Trophoblast cell (in vitro differentiated cells and primary cell): ENCODE data around the gene RTKN.

ENCODE experiments used
- DNase-seq, 2 donors: peaks; one replicate each; pipeline ENCODE4 v3.0.0-alpha.2; 2016
- H2AFZ ChIP-seq: 2 replicates; pipeline ENCODE4 v1.6.1; 2013; ENCODE audit warnings: low read length, moderate library complexity, mild to moderate bottlenecking; ENCODE audit not compliant: insufficient read depth, poor library complexity
- H2AK5ac ChIP-seq: 2 replicates; pipeline ENCODE4 v1.6.1; 2013; ENCODE audit warnings: mild to moderate bottlenecking, low read length
- H2BK120ac ChIP-seq: 2 replicates; pipeline ENCODE4 v1.6.1; 2013; ENCODE audit warnings: low read length, mild to moderate bottlenecking, moderate library complexity; ENCODE audit not compliant: insufficient read depth, poor library complexity
- H2BK12ac ChIP-seq: 2 replicates; pipeline ENCODE4 v1.6.1; 2013; ENCODE audit warnings: mild to moderate bottlenecking, low read length, moderate library complexity
- H2BK5ac ChIP-seq: 2 replicates; pipeline ENCODE4 v1.6.1; 2013; ENCODE audit warnings: low read length, low read depth, moderate library complexity, mild to moderate bottlenecking; ENCODE audit not compliant: poor library complexity
- H3K14ac ChIP-seq: 2 replicates; pipeline ENCODE4 v1.6.1; 2013; ENCODE audit warnings: mild to moderate bottlenecking, low read length
- H3K18ac ChIP-seq: 2 replicates; pipeline ENCODE4 v1.6.1; 2013; ENCODE audit warnings: mild to moderate bottlenecking, low read length
- H3K23ac ChIP-seq: 2 replicates; pipeline ENCODE4 v1.6.1; 2013; ENCODE audit warnings: low read length
- H3K27ac ChIP-seq: 2 replicates; pipeline ENCODE4 v1.5.1; 2013; ENCODE audit warnings: low read depth, mild to moderate bottlenecking, inconsistent platforms, low read length, moderate library complexity
- H3K27me3 ChIP-seq: 2 replicates; pipeline ENCODE4 v1.6.1; 2013; ENCODE audit warnings: inconsistent platforms, mild to moderate bottlenecking, low read length, moderate library complexity; ENCODE audit not compliant: insufficient read depth
- H3K36me3 ChIP-seq, 2 experiments: 1 replicate in 1 of 2; 2 replicates in 1 of 2; pipeline ENCODE4 v1.6.1; 2013; ENCODE audit warnings: low read length in 2 of 2, mild to moderate bottlenecking in 2 of 2, moderate library complexity in 1 of 2; ENCODE audit not compliant: insufficient read depth in 2 of 2, control insufficient read depth in 1 of 2
- H3K4ac ChIP-seq: 2 replicates; pipeline ENCODE4 v1.6.1; 2013; ENCODE audit warnings: low read depth, mild to moderate bottlenecking, low read length, moderate library complexity
- H3K4me1 ChIP-seq, 2 experiments: 1 replicate in 1 of 2; 2 replicates in 1 of 2; pipeline ENCODE4 v1.6.1; 2013; ENCODE audit warnings: low read length in 2 of 2, mild to moderate bottlenecking in 2 of 2, moderate library complexity in 1 of 2; ENCODE audit not compliant: insufficient read depth in 2 of 2, control insufficient read depth in 1 of 2
- H3K4me2 ChIP-seq: 2 replicates; pipeline ENCODE4 v1.6.1; 2013; ENCODE audit warnings: inconsistent platforms, mild to moderate bottlenecking, low read length, moderate library complexity
- H3K4me3 ChIP-seq: 2 replicates; pipeline ENCODE4 v1.5.1; 2013; ENCODE audit warnings: mild to moderate bottlenecking, low read depth, low read length, inconsistent platforms
- H3K79me1 ChIP-seq: one replicate; pipeline ENCODE4 v1.6.1; 2013; ENCODE audit warnings: low read length
- H3K79me2 ChIP-seq: 2 replicates; pipeline ENCODE4 v1.6.1; 2013; ENCODE audit warnings: low read length, mild to moderate bottlenecking; ENCODE audit not compliant: control insufficient read depth, insufficient read depth, poor library complexity
- H3K9ac ChIP-seq: 2 replicates; pipeline ENCODE4 v1.6.1; 2013; ENCODE audit warnings: mild to moderate bottlenecking, low read length
- H3K9me3 ChIP-seq: 2 replicates; pipeline ENCODE4 v1.6.1; 2013; ENCODE audit warnings: low read depth, mild to moderate bottlenecking, control low read depth, inconsistent platforms, low read length; ENCODE audit not compliant: insufficient read depth
- H4K12ac ChIP-seq: 2 replicates; pipeline ENCODE4 v1.6.1; 2013; ENCODE audit warnings: low read depth, mild to moderate bottlenecking, low read length, moderate library complexity
- H4K8ac ChIP-seq: 2 replicates; pipeline ENCODE4 v1.6.1; 2013; ENCODE audit warnings: low read depth, mild to moderate bottlenecking, low read length, moderate library complexity
- H4K91ac ChIP-seq: one replicate; pipeline ENCODE4 v1.6.1; 2013; ENCODE audit warnings: low read depth, mild to moderate bottlenecking, low read length, moderate library complexity
- WGBS: extraction: QIAGEN DNeasy Blood & Tissue Kit; methylation state at CpG from one replicate; pipeline ENCODE4 v1.1.7; 2013; ENCODE audit warnings: missing lambda C conversion rate; ENCODE audit not compliant: insufficient read length, insufficient coverage; ENCODE audit errors: extremely low coverage; 5-methylcytosine and 5-hydroxymethylcytosine counted together

Gene RTKN

DNA sequence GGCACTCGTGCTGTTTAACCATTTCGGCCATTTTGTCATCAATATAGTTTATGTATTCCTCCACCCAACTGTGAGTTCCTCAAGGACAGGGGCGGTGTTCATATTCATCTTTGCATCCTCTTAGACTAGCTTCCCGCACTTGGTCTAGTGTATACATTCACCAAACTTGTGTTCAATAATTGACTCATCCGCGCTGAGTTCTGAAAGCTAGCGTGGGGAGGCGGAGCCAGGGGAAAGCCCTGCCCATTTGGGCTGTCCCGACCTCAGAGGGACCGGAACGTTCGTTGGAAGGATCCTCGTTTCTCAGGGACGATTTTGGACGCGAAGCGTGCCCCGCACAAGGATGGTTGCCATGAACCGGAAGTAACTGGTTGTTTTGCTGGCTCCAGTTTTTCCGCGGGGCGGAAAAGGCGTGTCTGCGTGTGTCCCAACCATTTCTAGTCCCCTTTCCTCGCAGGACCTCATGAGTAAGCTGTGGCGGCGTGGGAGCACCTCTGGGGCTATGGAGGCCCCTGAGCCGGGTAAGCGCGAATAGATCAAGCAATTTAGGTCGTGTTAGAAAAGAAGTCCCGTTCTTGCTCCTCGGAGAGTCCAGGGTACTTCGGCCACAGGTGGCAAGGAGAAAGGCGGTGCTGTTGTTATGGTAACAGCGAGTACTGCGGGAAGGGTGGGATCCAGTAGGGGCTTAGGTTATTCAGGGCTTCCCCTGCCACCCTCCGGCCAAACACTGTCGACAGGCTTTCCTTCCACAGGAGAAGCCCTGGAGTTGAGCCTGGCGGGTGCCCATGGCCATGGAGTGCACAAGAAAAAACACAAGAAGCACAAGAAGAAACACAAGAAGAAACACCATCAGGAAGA, 13.1 kb upstream of the RTKN start, which contains the start of gene INO80B:
Gene INO80B (plus strand): TSS at position 434 of the 858 bp plus-strand sequence. CDS start 30 bp downstream, at position 464.
- H2AK5ac ChIP-seq, result peak within 1 kb of the TSS; percentile 11
- H3K4me3 ChIP-seq, result peak within 1 kb of the TSS; percentile 73
- H3K18ac ChIP-seq, result no peak within 1 kb of the TSS
- H2BK5ac ChIP-seq, result no peak within 1 kb of the TSS
- H4K91ac ChIP-seq, result no peak within 1 kb of the TSS
- no peak within 1 kb of the TSS for H3K27ac ChIP-seq
- WGBS, result no CpG with 5 or more reads among the region's 40 CpGs
- peak within 1 kb of the TSS; percentile 4 for H2AFZ ChIP-seq
- peaks cover 13% of the 10 kb centered on the region for H3K79me1 ChIP-seq
- H3K36me3 ChIP-seq, result peaks cover under 1 to 6% of the 10 kb centered on the region in 2 experiments
- H3K79me2 ChIP-seq, result peaks cover 10% of the 10 kb centered on the region
- peak within 1 kb of the TSS; percentile 28 for H4K12ac ChIP-seq
- no peaks in the 10 kb centered on the region for H3K27me3 ChIP-seq
- H3K4me1 ChIP-seq, result peaks cover 7 to 13% of the 10 kb centered on the region in 2 experiments
- peak within 1 kb of the TSS; percentile 24 for H3K4ac ChIP-seq
- peak within 1 kb of the TSS; percentile 74 for H3K9ac ChIP-seq
- peak within 1 kb of the TSS; percentile 58 for H4K8ac ChIP-seq
- H2BK120ac ChIP-seq, result peak within 1 kb of the TSS; percentile 18
- H3K23ac ChIP-seq, result no peak within 1 kb of the TSS
- peak within 1 kb of the TSS; percentile 12 for H3K14ac ChIP-seq
- peak; percentile 95 to 100 for DNase-seq
- no peak within 1 kb of the TSS for H2BK12ac ChIP-seq
- no peaks in the 10 kb centered on the region for H3K9me3 ChIP-seq
- H3K4me2 ChIP-seq, result peak within 1 kb of the TSS; percentile 89

DNA sequence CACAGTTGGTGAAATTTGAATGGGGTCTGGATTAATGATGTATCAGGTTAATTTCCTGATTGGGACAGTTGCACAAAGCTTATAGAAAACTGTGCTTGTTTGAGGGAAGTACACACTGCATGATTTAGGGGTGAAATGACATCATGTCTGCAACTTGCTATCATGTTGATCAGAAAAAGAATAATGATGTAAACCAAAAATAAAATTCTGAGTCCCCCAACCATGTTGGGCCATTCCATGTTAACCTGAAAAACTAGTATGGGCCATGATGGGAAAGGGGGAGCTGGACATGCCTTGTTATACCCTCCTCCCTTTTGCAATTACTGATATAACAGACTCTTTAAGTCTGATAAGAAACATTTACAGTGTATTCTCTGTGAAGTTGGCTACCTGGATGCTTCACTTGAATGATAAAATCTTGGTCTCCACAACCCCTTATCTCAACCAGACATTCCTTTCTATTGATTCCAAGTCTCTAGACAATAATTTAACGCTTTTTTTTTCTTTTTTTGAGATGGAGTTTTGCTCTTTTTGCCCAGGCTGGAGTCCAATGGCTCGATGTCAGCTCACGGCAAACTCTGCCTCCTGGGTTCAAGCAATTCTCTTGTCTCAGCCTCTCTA, 8.9 kb upstream of the RTKN start:
- Histone ChIP-seq H2AK5ac (no peak overlapping the region), H4K91ac (no peak overlapping the region), H4K8ac (no peak overlapping the region), H3K9ac (no peak overlapping the region), H3K79me2 (no peaks in the 10 kb centered on the region), H2BK12ac (no peak overlapping the region), H3K14ac (no peak overlapping the region), H3K79me1 (no peaks in the 10 kb centered on the region), H2BK120ac (no peak overlapping the region), H2BK5ac (no peak overlapping the region), H3K4me2 (no peak overlapping the region), H3K18ac (no peak overlapping the region), H3K4me3 (no peak overlapping the region), H3K27me3 (no peaks in the 10 kb centered on the region), H3K9me3 (no peaks in the 10 kb centered on the region), H3K4me1 (peaks cover 4 to 5% of the 10 kb centered on the region in 2 experiments), H3K4ac (no peak overlapping the region), H2AFZ (no peak overlapping the region), H3K27ac (peak overlapping the region; percentile 39), H3K36me3 (no peaks in the 10 kb centered on the region), H4K12ac (no peak overlapping the region), H3K23ac (no peak overlapping the region)
- DNase-seq, result peak; percentile 56 to 92
- WGBS, result no CpG with 5 or more reads among the region's 3 CpGs

DNA sequence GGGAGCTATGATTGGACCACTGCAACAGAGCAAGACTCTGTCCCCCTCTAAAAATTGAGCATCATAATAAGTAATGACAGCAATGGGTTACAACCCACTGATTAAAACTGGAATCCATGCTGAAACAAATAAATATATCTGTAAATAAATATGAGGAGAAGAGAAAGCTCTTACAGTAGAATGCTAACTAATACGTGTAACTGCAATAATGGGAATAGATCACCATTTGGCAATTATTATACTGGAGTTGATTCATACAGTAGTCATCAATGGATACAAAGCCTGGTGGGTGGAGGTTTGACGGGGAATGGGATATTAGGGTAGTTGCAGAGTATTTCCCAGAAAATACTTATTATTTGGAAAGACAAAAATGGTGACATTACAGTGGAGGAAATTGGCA, 7.0 kb upstream of the RTKN start:
- Histone ChIP-seq H4K91ac (no peak overlapping the region), H3K23ac (no peak overlapping the region), H4K8ac (no peak overlapping the region), H2AFZ (no peak overlapping the region), H3K36me3 (no peaks in the 10 kb centered on the region), H2BK12ac (no peak overlapping the region), H3K4me1 (no peaks in the 10 kb centered on the region), H3K27me3 (no peaks in the 10 kb centered on the region), H2AK5ac (no peak overlapping the region), H3K9me3 (no peaks in the 10 kb centered on the region), H2BK5ac (no peak overlapping the region), H3K14ac (no peak overlapping the region), H3K27ac (no peak overlapping the region), H3K79me1 (no peaks in the 10 kb centered on the region), H2BK120ac (no peak overlapping the region), H4K12ac (no peak overlapping the region), H3K4ac (no peak overlapping the region), H3K4me3 (no peak overlapping the region), H3K4me2 (no peak overlapping the region), H3K9ac (no peak overlapping the region), H3K79me2 (no peaks in the 10 kb centered on the region), H3K18ac (no peak overlapping the region)
- WGBS, result no CpG with 5 or more reads among the region's 2 CpGs
- DNase-seq, result no peak

DNA sequence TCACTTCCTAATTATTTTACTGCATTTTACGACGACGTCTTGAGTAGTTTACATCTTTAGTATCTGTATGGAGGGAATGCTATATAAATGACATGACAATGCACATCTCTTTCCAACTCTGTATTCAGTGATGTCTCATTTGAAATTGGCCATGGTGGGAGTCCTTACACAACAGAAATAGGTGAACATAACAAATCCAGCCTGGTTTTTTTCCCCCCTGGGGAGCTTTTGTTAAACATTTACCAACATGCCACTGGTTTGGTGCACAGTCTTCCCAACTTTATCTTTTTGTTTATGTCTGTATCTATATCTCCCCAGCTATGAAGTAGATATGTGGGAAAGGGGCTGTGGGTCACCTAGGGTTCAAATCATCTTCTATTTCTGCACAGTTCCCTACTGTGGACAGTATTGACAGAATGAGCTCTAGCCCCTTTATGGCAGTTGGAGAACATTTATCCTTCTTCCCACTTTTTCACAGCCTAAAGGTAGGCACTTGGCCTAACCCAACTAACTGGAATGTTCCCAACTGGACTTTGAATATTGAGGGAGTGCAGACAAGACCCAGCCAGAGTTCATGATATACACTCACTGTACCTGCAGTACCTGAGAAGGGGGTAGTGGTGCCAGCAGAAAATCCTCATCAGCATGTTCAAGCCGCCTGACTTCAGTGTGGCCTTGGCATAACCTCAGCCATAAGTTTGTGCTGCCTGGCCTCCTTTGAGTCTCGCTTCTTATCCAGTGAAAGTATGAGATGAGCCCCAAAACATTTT, 5.7 kb upstream of the RTKN start:
- H2BK12ac ChIP-seq, result no peak overlapping the region
- no CpG with 5 or more reads among the region's 5 CpGs for WGBS
- H3K9me3 ChIP-seq, result no peaks in the 10 kb centered on the region
- no peak overlapping the region for H4K8ac ChIP-seq
- H2BK5ac ChIP-seq, result no peak overlapping the region
- no peak overlapping the region for H3K27ac ChIP-seq
- H3K9ac ChIP-seq, result no peak overlapping the region
- no peak overlapping the region for H4K12ac ChIP-seq
- no peak overlapping the region for H3K18ac ChIP-seq
- no peak overlapping the region for H2BK120ac ChIP-seq
- H3K79me2 ChIP-seq, result no peaks in the 10 kb centered on the region
- H3K23ac ChIP-seq, result no peak overlapping the region
- no peaks in the 10 kb centered on the region for H3K79me1 ChIP-seq
- H3K36me3 ChIP-seq, result no peaks in the 10 kb centered on the region
- H2AFZ ChIP-seq, result no peak overlapping the region
- peaks cover 0 to 1% of the 10 kb centered on the region in 2 experiments for H3K4me1 ChIP-seq
- no peaks in the 10 kb centered on the region for H3K27me3 ChIP-seq
- no peak overlapping the region for H3K4me3 ChIP-seq
- no peak overlapping the region for H4K91ac ChIP-seq
- no peak overlapping the region for H3K4ac ChIP-seq
- no peak overlapping the region for H3K4me2 ChIP-seq
- H2AK5ac ChIP-seq, result no peak overlapping the region
- no peak overlapping the region for H3K14ac ChIP-seq
- DNase-seq, result no peak
